Measurements from ENCODE around the gene WHRN. TPM values are rescaled to one million over a fixed set of nuclear protein-coding genes. Genes with fewer than 3 reads are reported as not detected.

Gene WHRN
- total RNA-seq, 2 donors from 2014 or later = 2.6 to 8.2 TPM

DNA sequence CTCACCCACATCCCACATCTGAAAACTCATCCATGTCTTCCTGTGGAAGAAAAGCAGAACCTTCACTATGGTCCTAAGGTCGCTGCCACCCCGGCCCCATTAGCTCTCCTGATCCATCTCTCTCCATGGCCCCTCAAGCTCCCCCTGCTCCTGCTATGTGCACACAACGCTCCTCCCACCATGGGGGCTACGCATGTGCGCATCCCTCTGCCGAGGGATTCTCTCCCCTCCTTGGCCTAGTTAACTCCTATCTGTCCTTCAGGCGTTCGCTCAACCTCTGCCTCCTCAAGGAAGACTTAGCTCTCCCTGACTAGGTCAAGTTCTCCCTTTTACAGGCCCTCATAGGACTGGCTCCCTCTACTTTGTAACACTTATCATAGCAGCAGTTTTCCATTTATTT lies 127.3 kb downstream of the WHRN start:
- Histone ChIP-seq H3K27me3 (no peaks in the 10 kb centered on the region), H3K27ac (no peak overlapping the region), H3K4me3 (no peak overlapping the region), H3K4me1 (peaks cover 0 to 6% of the 10 kb centered on the region in 2 donors), H3K36me3 (peaks cover 27% of the 10 kb centered on the region), H3K9me3 (no peaks in the 10 kb centered on the region)
- DNase-seq (ENCODE audit: low spot score) = no peak
- TF ChIP-seq, protein P1, sequence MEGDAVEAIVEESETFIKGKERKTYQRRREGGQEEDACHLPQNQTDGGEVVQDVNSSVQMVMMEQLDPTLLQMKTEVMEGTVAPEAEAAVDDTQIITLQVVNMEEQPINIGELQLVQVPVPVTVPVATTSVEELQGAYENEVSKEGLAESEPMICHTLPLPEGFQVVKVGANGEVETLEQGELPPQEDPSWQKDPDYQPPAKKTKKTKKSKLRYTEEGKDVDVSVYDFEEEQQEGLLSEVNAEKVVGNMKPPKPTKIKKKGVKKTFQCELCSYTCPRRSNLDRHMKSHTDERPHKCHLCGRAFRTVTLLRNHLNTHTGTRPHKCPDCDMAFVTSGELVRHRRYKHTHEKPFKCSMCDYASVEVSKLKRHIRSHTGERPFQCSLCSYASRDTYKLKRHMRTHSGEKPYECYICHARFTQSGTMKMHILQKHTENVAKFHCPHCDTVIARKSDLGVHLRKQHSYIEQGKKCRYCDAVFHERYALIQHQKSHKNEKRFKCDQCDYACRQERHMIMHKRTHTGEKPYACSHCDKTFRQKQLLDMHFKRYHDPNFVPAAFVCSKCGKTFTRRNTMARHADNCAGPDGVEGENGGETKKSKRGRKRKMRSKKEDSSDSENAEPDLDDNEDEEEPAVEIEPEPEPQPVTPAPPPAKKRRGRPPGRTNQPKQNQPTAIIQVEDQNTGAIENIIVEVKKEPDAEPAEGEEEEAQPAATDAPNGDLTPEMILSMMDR (IDR thresholded peaks at IDR 0.05) = no peak

DNA sequence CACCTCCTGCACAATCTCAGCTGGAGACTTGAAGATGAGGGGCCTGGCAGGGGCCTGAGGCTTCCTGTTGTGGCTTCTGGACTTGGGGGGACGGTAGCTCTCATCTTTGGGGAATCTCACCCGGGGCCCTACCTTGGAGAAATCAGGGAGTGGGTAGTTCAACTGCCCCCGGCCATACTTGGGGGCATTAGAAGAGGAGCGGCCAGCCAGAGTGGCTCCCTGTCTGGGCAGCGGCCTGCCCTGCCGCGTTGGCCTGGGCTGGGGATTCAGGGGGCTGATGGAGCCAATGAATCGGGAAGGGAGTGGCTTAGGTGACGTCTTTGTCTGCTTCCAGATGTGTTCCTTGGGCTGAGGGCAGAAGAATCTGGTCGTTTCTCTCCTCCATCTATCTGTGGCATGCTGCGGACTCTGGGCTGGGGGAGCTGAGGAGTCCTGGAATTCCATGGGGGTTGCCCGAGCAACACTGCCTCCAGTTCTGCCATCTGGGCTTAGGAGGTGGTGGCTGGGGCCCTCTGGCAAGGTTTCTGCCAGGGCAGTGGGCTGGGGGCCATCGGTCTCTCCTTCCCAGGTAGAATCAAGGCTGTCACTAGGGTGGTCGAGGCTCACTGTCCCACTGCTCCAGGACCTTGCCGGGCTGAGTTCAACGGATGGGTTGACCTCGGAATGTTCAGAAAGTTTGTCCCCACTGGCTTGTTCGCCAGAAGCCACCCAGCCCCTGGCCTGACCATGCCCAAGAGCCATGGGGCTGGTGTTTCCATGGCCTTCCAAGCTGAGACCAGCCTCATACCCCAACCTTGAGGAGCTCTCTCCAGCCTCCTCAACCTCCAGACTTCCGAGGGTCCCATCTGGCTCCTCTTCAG lies 128.5 kb downstream of the WHRN start:
- Histone ChIP-seq H3K9me3 (no peaks in the 10 kb centered on the region), H3K36me3 (peaks cover 27% of the 10 kb centered on the region), H3K4me1 (peaks cover 0 to 13% of the 10 kb centered on the region in 2 donors), H3K27ac (no peak overlapping the region), H3K27me3 (no peaks in the 10 kb centered on the region), H3K4me3 (no peak overlapping the region)
- TF ChIP-seq, protein P1 (IDR thresholded peaks at IDR 0.05) = no peak
- no peak for DNase-seq (ENCODE audit: low spot score)

DNA sequence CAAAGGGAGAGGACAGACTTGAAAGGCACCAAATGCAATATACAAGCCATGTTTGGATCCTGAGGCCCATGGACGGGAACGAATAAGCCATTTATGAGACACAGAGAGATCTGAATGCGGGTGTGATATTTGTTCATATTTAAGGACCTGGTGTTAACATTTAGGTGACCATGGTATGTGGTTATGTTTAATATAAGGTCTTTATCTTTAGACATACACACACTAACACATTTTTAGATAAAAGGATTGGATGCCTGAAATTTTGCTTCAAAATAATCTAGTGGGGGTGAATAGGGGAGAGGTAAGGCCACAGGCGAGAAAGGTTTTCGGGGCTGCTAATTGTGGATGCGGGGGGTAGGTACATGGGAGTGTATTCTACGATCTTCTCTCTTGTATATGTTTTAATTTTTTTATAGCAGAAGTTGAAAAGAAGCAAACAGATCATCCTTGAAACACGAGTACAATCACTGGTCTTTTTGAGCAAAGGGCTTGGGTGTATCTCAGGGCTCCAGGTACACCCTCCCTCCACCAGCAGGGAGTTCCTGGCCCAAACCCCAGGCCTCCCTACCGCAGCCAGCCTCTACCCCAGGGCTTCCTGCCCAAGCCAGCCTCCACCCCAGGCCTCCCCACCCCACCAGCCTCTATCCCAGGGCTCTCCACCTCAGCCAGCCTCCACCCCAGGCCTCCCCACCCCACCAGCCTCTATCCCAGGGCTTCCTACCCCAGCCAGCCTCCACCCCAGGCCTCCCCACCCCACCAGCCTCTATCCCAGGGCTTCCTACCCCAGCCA lies 129.7 kb downstream of the WHRN start:
- DNase-seq (ENCODE audit: low spot score) = no peak
- Histone ChIP-seq H3K27ac (no peak overlapping the region), H3K36me3 (peaks cover 27% of the 10 kb centered on the region), H3K4me3 (no peak overlapping the region), H3K4me1 (peaks cover 0 to 19% of the 10 kb centered on the region in 2 donors), H3K9me3 (no peaks in the 10 kb centered on the region), H3K27me3 (no peaks in the 10 kb centered on the region)
- TF ChIP-seq, protein P1 (IDR thresholded peaks at IDR 0.05) = no peak

DNA sequence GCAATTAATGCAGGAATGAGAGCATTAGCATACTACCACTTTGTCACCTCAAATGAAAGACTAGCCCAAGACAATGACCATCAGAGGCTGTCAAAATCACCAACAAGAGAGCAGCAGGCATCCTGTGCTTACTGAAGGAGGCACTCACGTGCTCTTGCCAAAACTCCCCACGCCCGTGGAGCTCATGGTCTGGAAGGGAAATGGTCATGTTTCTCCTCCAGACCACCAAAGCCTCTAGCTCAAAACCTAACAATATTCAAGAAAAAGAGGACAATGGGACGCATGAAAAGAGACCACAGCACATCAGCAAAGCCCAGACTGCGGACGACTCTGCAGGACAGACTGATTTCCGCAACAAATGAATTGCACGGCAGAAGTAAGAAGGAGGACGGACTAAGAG lies 130.3 kb downstream of the WHRN start:
- TF ChIP-seq, protein P1 (IDR thresholded peaks at IDR 0.05) = no peak
- no peaks in the 10 kb centered on the region for H3K9me3 ChIP-seq
- peaks cover 22% of the 10 kb centered on the region for H3K36me3 ChIP-seq
- H3K4me3 ChIP-seq = no peak overlapping the region
- peaks cover 0 to 19% of the 10 kb centered on the region in 2 donors for H3K4me1 ChIP-seq
- no peak for DNase-seq (ENCODE audit: low spot score)
- no peak overlapping the region for H3K27ac ChIP-seq
- H3K27me3 ChIP-seq = no peaks in the 10 kb centered on the region

DNA sequence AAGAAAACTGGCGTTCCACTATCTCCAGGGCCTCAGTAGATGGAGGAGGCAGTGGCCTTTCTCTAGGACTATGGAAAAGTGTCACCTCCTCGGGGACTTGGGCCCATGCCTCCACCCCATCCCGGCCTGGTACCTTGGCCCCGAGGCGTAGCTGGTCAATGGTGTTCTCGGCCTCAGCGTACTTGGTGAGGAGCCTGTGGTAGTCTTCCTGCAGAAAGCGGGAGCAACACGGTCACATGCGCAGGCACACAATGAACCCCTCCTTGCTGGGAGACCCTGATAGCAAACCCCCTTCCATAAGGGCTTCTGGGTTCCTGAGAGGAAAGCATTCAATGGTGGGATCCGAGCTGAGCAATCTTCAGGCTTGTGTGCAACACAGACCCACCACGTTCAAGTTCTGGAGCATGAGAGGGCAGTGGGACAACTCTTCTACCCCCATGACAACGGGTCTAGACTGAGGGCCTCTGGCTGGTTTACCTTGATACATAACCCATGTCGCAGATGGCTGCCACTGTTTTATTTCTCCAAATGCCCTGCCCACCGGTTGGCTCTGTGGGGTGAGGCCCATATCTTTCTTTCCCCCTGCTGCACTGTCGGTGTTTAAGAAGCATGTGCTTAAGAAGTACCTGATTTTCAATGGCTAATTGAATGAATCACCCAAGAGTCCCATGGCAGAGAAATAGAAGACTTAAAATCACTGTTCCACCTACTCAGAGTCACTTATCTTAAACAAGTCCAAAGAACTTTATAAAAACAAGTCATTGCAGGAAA lies 131.1 kb downstream of the WHRN start:
- Histone ChIP-seq H3K27ac (no peak overlapping the region), H3K9me3 (no peaks in the 10 kb centered on the region), H3K27me3 (no peaks in the 10 kb centered on the region), H3K4me1 (peaks cover 0 to 19% of the 10 kb centered on the region in 2 donors), H3K36me3 (peaks cover 16% of the 10 kb centered on the region), H3K4me3 (no peak overlapping the region)
- DNase-seq (ENCODE audit: low spot score) = no peak
- TF ChIP-seq, protein P1 (IDR thresholded peaks at IDR 0.05) = no peak

Data from right atrium auricular region (tissue), 2 donors.